ENCODE data around the gene NFYA. TPM values are rescaled to one million over a fixed set of nuclear protein-coding genes. Genes with fewer than 3 reads are reported as not detected.

Gene NFYA
- total RNA-seq, 6 donors from 2014 or later, result 18.5 to 33.0 (median 21.6) TPM

GRCh38 chr6:41045664-41046063 is 27.1 kb upstream of the NFYA start:
- no peak overlapping the region for H3K4me3 ChIP-seq
- DNase-seq (no peak), ATAC-seq (ENCODE audit: low FRiP score in 2 of 2) (no peak)
- H3K27ac ChIP-seq, result no peak overlapping the region
- 68 to 76% methylated on average over 5 of the region's 5 CpGs for WGBS, 2 donors
- no peaks in the 10 kb centered on the region for H3K36me3 ChIP-seq
- H3K4me1 ChIP-seq, result peaks cover 0 to 5% (median 2%) of the 10 kb centered on the region in 4 donors
- no peaks in the 10 kb centered on the region for H3K9me3 ChIP-seq
- TF ChIP-seq EP300 (IDR thresholded peaks at IDR 0.05) (no peak), POLR2A (IDR thresholded peaks at IDR 0.05) (no peak), POLR2AphosphoS5 (IDR thresholded peaks at IDR 0.05) (no peak), CTCF (IDR thresholded peaks at IDR 0.05) (no peak)
- no peaks in the 10 kb centered on the region for H3K27me3 ChIP-seq

DNA sequence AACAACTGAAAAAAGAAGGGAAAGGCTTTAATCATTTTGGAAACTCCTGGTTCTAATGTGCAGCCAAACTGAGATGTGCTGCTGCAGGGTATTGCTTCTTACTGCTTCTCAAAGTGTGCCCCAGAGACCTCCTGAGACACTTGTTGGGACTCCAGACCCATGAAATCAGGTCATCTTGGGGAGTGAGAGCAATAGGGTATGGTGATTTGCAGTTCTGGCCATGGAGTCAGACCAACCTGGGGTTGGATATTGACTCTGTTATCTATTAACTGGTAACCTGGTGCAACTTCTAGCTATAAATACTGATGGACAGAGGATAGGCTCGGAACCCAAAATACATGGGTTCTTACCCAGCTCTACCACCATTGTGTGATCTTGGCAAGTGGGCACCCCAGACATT is 26.7 kb upstream of the NFYA start:
- 90 to 92% methylated on average over 1 of the region's 1 CpG for WGBS, 2 donors

DNA sequence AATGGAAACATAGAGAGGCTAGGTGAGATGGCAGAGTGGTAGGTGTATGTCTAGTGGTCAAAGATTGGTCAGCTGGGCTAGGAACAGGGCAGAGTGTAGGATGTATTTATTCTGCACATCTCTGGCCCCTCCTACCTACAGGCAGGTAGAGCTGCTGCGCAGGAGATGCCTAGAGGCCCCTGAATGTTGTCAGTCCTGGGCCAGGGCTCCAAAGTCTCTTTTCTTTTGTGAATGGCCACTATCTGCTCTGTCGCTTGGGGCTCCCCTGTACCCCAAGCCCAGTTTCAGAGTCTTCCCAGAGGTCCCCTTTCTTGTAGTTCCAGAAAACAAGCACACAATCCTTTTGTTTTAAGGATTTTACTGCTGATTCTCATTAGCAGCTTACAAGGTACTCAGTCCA is 25.5 kb upstream of the NFYA start:
- Histone ChIP-seq H3K27ac (no peak overlapping the region), H3K9me3 (no peaks in the 10 kb centered on the region), H3K4me1 (peaks cover 0 to 6% (median 4%) of the 10 kb centered on the region in 4 donors), H3K4me3 (no peak overlapping the region), H3K27me3 (no peaks in the 10 kb centered on the region), H3K36me3 (no peaks in the 10 kb centered on the region)
- TF ChIP-seq CTCF (IDR thresholded peaks at IDR 0.05) (no peak), POLR2A (IDR thresholded peaks at IDR 0.05) (no peak), EP300 (IDR thresholded peaks at IDR 0.05) (no peak), POLR2AphosphoS5 (IDR thresholded peaks at IDR 0.05) (no peak)
- DNase-seq (no peak), ATAC-seq (ENCODE audit: low FRiP score in 2 of 2) (no peak)
- 93 to 94% methylated on average over 2 of the region's 2 CpGs for WGBS, 2 donors

More for the DNA sequence above, 26.7 kb upstream of the NFYA start:
- Histone ChIP-seq H3K27ac (no peak overlapping the region), H3K9me3 (no peaks in the 10 kb centered on the region), H3K27me3 (no peaks in the 10 kb centered on the region), H3K4me1 (peaks cover 0 to under 1% (median 0%) of the 10 kb centered on the region in 4 donors), H3K4me3 (no peak overlapping the region), H3K36me3 (no peaks in the 10 kb centered on the region)
- ATAC-seq (ENCODE audit: low FRiP score in 2 of 2), result no peak
- no peak for DNase-seq
- no peak for TF ChIP-seq EP300 (IDR thresholded peaks at IDR 0.05)
- TF ChIP-seq POLR2AphosphoS5 (IDR thresholded peaks at IDR 0.05), result no peak
- TF ChIP-seq POLR2A (IDR thresholded peaks at IDR 0.05), result no peak
- no peak for TF ChIP-seq CTCF (IDR thresholded peaks at IDR 0.05)

- ATAC-seq (ENCODE audit: low FRiP score in 2 of 2), result no peak
Measured at GRCh38 chr6:41047745-41048732, 24.7 kb upstream of the NFYA start.

More at GRCh38 chr6:41047745-41048732, 24.7 kb upstream of the NFYA start:
- H3K4me1 ChIP-seq, result peaks cover 0 to 6% (median 4%) of the 10 kb centered on the region in 4 donors
- no peak overlapping the region for H3K27ac ChIP-seq
- no peak overlapping the region for H3K4me3 ChIP-seq
- H3K9me3 ChIP-seq, result no peaks in the 10 kb centered on the region
- H3K27me3 ChIP-seq, result no peaks in the 10 kb centered on the region
- H3K36me3 ChIP-seq, result no peaks in the 10 kb centered on the region
- 67 to 72% methylated on average over 7 to 9 of the region's 9 CpGs for WGBS, 2 donors
- no peak for DNase-seq
- TF ChIP-seq POLR2A (IDR thresholded peaks at IDR 0.05), result no peak
- no peak for TF ChIP-seq POLR2AphosphoS5 (IDR thresholded peaks at IDR 0.05)
- no peak for TF ChIP-seq CTCF (IDR thresholded peaks at IDR 0.05)
- TF ChIP-seq EP300 (IDR thresholded peaks at IDR 0.05), result no peak
